ENCODE results near the gene THAP7. TPM values are rescaled to one million over a fixed set of nuclear protein-coding genes. Genes with fewer than 3 reads are reported as not detected.

THAP7 gene
- total and polyA plus RNA-seq, 2 donors (not counting 1 experiment from before 2014, with no cell fraction given): 37.7 to 70.1 TPM

- Histone ChIP-seq H3K36me3 (replicated peaks in 1 of 2; ENCODE audit: control extremely low read depth in 1 of 2, control insufficient read depth in 1 of 2, extremely low read depth in 1 of 2, insufficient read depth in 2 of 2, low read length in 1 of 2) (peaks cover 0 to 24% of the 10 kb centered on the region in 2 experiments), H3K4me1 (ENCODE audit: control insufficient read depth in 2 of 2, insufficient read depth in 2 of 2, low read length in 2 of 2) (no peaks in the 10 kb centered on the region), H3K27me3 (replicated peaks in 1 of 4; ENCODE audit: control extremely low read depth in 1 of 4, control insufficient read depth in 3 of 4, insufficient read depth in 4 of 4, low read length in 3 of 4) (no peaks in the 10 kb centered on the region), H3K4me2 (replicated peaks; ENCODE audit: low read depth, low read length, poor library complexity, severe bottlenecking) (no peak overlapping the region), H3K9me3 (ENCODE audit: control extremely low read depth in 1 of 3, control insufficient read depth in 2 of 3, insufficient read depth in 1 of 3, low read length in 2 of 3) (no peaks in the 10 kb centered on the region), H2AFZ (ENCODE audit: insufficient read depth, low read depth, low read length, poor library complexity, severe bottlenecking) (no peak overlapping the region), H3K27ac (ENCODE audit: low read length in 2 of 2) (no peak overlapping the region), H3K9ac (ENCODE audit: low read length) (no peak overlapping the region), H4K20me1 (ENCODE audit: control insufficient read depth, insufficient read depth, low read length, poor library complexity, severe bottlenecking) (peaks cover 10% of the 10 kb centered on the region), H3K79me2 (ENCODE audit: control insufficient read depth, insufficient read depth, low read length) (no peaks in the 10 kb centered on the region), H3K4me3 (ENCODE audit: control extremely low read depth in 1 of 5, extremely low read depth in 1 of 5, insufficient read depth in 1 of 5, low read depth in 2 of 5, low read length in 4 of 5) (no peak overlapping the region)
- ChIA-PET POLR2A (no interaction called here), CTCF (interaction anchor here (1.1 kb wide), 1 partner anchor 12 kb away, joined by 3 read pairs; the partner anchor contains the start of gene LZTR1)
- Mint-ChIP-seq H3K27me3 (no peaks in the 10 kb centered on the region), H3K4me3 (no peak overlapping the region), H3K27ac (peak overlapping the region; percentile 34), H3K4me1 (peaks cover 2% of the 10 kb centered on the region), H3K9me3 (ENCODE audit: insufficient read depth) (no peaks in the 10 kb centered on the region)
- intact Hi-C loops (cut with micrococcal nuclease): no loop called here
- TF ChIP-seq CTCF (IDR thresholded peaks at IDR 0.05) (no peak), EZH2 (IDR thresholded peaks at IDR 0.05; ENCODE audit: borderline replicate concordance, insufficient read depth, low read depth, low read length, poor library complexity, severe bottlenecking) (no peak)
- no peak for DNase-seq
- no peak for ATAC-seq (ENCODE audit: low read depth)
- WGBS (ENCODE audit: insufficient coverage): 93% methylated on average over 28 of the region's 30 CpGs
Measured at GRCh38 chr22:20994128-20994901, 7.6 kb downstream of the THAP7 start.
